Small intestine (tissue), 7 donors: ENCODE results near the gene NAV2. TPM values are rescaled to one million over a fixed set of nuclear protein-coding genes. Genes with fewer than 3 reads are reported as not detected.

ENCODE experiments used
- DNase-seq, 2 donors: peaks; one replicate each; pipeline versions ENCODE4 v3.0.0 to v3.0.0-alpha.2; 2013
- FAIRE-seq: peaks from 2 replicates; lab custom pipeline; 2012; peaks lifted over from hg19 to GRCh38; lab: Jason Lieb, UNC
- H3K27ac ChIP-seq, 3 donors: one replicate each; pipeline ENCODE4 v1.5.1; 2013; ENCODE audit warnings: low read length in 2 of 3, mild to moderate bottlenecking in 2 of 3, control low read depth in 1 of 3, inconsistent platforms in 1 of 3, low read depth in 1 of 3, moderate library complexity in 1 of 3
- H3K27me3 ChIP-seq, 3 donors: one replicate each; pipeline ENCODE4 v1.6.1; 2013; ENCODE audit warnings: low read length in 3 of 3, inconsistent platforms in 1 of 3; ENCODE audit not compliant: control insufficient read depth in 3 of 3, insufficient read depth in 3 of 3
- H3K36me3 ChIP-seq, 3 donors: one replicate each; pipeline ENCODE4 v1.6.1; 2013; ENCODE audit warnings: low read length in 3 of 3, inconsistent platforms in 1 of 3, low read depth in 1 of 3, mild to moderate bottlenecking in 1 of 3, moderate library complexity in 1 of 3; ENCODE audit not compliant: control insufficient read depth in 3 of 3, insufficient read depth in 2 of 3
- H3K4me1 ChIP-seq, 3 donors: one replicate each; pipeline ENCODE4 v1.6.1; 2013; ENCODE audit warnings: low read length in 2 of 3, inconsistent platforms in 1 of 3, low read depth in 1 of 3, mild to moderate bottlenecking in 1 of 3, moderate library complexity in 1 of 3; ENCODE audit not compliant: control insufficient read depth in 3 of 3, insufficient read depth in 2 of 3
- H3K4me3 ChIP-seq, 3 donors: one replicate each; pipeline ENCODE4 v1.5.1; 2013; ENCODE audit warnings: low read length in 3 of 3, control low read depth in 1 of 3, inconsistent platforms in 1 of 3, low read depth in 1 of 3, mild to moderate bottlenecking in 1 of 3, moderate library complexity in 1 of 3
- H3K9me3 ChIP-seq, 2 donors: one replicate each; pipeline ENCODE4 v1.6.1; 2013; ENCODE audit warnings: low read depth in 1 of 2, low read length in 1 of 2; ENCODE audit not compliant: control insufficient read depth in 2 of 2, insufficient read depth in 1 of 2
- WGBS, 3 donors: extraction: QIAGEN DNeasy Blood & Tissue Kit; methylation state at CpG; one replicate each; pipeline ENCODE4 v1.1.7; 2013; 5-methylcytosine and 5-hydroxymethylcytosine counted together
- polyA plus RNA-seq, 4 donors: library from polyadenylated mRNA; stranded (reverse) in 3 of 4; unstranded in 1 of 4; fragments of 200-250 nt in 3 of 4; fragments of 120-200 nt in 1 of 4; gene quantifications; one replicate each; pipeline versions ENCODE4 v1.2.1 to v1.2.3, GENCODE V29; 2013
- donor health status: healthy with polysubstance abuse.
- donor health status: control.
- donor health status: control.
- donor health status: Bipolar disorder and iron deficiency.
- donor health status: healthy.

Gene NAV2
- polyA plus RNA-seq, 4 donors: 1.6 to 6.5 (median 3.6) TPM

DNA sequence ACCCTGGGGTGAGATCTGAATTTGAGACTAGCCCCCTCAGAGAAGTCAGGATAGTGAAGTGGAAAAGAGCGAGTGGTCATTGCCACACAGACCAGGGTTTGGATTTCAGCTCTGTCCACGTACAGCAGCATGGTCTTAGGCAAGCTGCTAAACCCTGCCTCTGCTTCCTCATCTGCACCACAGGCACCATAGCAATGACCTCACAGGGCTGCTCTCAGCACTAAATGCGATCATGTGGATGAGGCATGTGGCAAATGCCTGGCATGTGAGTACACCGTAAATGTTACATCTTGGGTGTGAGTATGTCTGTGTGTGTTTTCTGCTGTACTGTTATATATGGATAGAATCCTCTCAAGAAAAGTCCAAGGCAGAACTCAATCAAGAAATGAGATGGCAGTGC lies 15.8 kb downstream of the NAV2 start:
- no peak overlapping the region for H3K27ac ChIP-seq
- DNase-seq: no peak
- WGBS, 3 donors: 85 to 94% (median 89%) methylated on average over 4 of the region's 4 CpGs
- no peaks in the 10 kb centered on the region for H3K27me3 ChIP-seq
- no peak overlapping the region for H3K4me3 ChIP-seq
- no peak for FAIRE-seq
- H3K4me1 ChIP-seq: peaks cover 0 to 3% (median 0%) of the 10 kb centered on the region in 3 donors
- H3K9me3 ChIP-seq: no peaks in the 10 kb centered on the region
- H3K36me3 ChIP-seq: no peaks in the 10 kb centered on the region

DNA sequence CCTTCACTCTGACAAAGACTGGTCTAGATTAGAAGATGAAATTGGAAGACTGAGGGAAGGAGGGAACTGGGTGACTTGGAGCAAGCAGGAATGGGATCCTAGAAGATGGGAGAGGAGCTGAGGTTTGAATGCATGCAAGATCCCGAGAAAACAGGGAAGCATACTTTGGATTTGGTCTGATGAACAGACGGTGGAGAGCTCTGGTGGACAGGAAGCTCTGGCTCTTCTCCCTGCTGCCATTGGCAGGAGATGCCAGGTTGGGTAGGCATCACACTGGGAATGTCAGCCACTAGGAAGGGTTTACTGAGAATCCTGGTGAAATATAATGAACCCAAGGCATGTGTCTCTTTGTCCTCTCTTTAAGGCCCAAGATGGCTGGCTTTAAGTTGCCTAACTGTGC lies 16.5 kb downstream of the NAV2 start:
- 75 to 94% (median 83%) methylated on average over 2 of the region's 2 CpGs for WGBS, 3 donors

DNA sequence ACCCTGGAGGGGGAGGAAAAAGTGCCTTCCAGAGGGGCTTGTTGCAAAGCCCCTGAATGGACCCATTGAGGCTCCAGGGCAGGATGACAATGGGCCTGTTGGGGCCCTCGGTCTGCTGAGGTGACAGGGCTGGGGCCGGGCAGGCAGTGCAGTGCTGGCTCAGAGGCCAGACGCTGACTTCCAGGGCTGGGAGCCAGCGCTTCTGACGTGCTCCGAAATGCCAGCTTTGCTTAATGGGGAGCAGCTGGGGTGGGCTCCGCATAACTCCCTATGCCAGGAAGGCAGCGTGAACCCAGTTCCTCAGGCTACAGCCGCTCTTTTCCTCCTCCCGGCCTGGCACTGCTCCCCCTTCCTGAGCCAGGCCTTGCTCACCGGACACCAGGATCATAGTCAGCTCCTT lies 17.7 kb downstream of the NAV2 start:
- DNase-seq: no peak

More for the DNA sequence above, 16.5 kb downstream of the NAV2 start:
- no peak overlapping the region for H3K4me3 ChIP-seq
- no peaks in the 10 kb centered on the region for H3K4me1 ChIP-seq
- DNase-seq (no peak), FAIRE-seq (no peak)
- H3K36me3 ChIP-seq: no peaks in the 10 kb centered on the region
- no peaks in the 10 kb centered on the region for H3K9me3 ChIP-seq
- H3K27me3 ChIP-seq: no peaks in the 10 kb centered on the region
- no peak overlapping the region for H3K27ac ChIP-seq

DNA sequence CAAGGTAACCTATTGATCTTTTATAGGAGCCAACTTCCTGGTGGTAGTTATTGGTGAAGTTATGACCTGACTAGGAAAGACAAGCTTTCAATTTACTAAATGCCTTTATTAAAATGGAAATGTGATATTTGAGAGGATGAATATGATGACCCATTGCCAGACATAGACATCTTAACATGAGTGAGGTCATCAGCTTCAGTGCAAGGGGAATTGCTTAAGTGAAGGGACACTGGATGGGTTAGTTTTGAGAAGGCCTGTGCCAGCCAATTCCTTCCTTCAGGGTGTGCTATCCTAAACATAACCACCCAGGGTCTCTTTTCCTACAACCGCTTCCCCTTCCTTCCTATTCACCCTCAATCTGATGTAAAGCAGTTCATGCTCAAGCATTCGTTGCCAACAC lies 21.5 kb downstream of the NAV2 start:
- no peaks in the 10 kb centered on the region for H3K27me3 ChIP-seq
- no peak overlapping the region for H3K4me3 ChIP-seq
- DNase-seq (no peak), FAIRE-seq (no peak)
- H3K27ac ChIP-seq: no peak overlapping the region
- no peaks in the 10 kb centered on the region for H3K36me3 ChIP-seq
- H3K4me1 ChIP-seq: no peaks in the 10 kb centered on the region
- no peaks in the 10 kb centered on the region for H3K9me3 ChIP-seq
- WGBS, 3 donors: 80 to 95% (median 92%) methylated on average over 2 of the region's 2 CpGs

More for the DNA sequence above, 17.7 kb downstream of the NAV2 start:
- Histone ChIP-seq H3K36me3 (no peaks in the 10 kb centered on the region), H3K27ac (no peak overlapping the region), H3K4me1 (no peaks in the 10 kb centered on the region), H3K4me3 (no peak overlapping the region), H3K9me3 (no peaks in the 10 kb centered on the region), H3K27me3 (no peaks in the 10 kb centered on the region)
- no peak for FAIRE-seq
- 86 to 94% (median 91%) methylated on average over 11 of the region's 11 CpGs for WGBS, 3 donors

DNA sequence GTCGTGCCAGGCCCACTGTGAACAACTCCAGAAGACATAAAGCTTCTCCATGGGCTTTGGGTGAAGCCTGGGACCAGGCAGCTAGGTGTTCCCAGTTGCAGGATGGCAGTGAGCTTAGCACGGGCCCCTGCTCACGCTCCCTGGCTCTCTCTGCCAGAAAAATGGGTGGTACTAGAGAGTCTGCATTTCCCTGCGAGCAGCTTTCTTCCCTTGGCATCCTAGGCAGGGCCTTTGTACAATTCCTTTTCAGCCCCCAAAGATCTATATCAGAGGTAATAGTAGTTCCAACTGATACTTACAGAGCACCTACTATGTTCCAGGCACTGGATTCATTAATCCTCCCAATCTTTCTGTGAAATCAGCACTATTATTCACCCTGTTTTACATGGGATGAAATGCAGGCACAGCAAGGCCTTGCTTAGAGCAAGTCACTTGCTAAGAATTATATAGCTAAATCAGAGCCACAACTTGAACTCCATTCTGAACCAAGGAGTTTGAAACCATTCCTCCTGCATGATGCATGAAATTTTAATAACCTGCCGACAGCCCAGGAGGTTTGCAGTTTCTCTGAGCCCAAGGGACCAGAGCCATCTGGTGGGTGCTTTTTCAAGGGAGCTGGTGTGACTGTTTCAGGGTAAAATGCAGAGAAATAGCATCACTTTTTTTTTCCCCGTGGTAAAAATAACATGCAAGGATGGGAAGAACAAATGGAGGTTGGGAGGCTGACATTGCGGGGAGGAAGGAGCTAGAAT lies 22.7 kb downstream of the NAV2 start:
- H3K4me3 ChIP-seq: no peak overlapping the region
- no peaks in the 10 kb centered on the region for H3K36me3 ChIP-seq
- 81 to 92% (median 82%) methylated on average over 7 of the region's 7 CpGs for WGBS, 3 donors
- no peaks in the 10 kb centered on the region for H3K27me3 ChIP-seq
- H3K27ac ChIP-seq: no peak overlapping the region
- no peaks in the 10 kb centered on the region for H3K4me1 ChIP-seq
- no peak for FAIRE-seq
- no peaks in the 10 kb centered on the region for H3K9me3 ChIP-seq
- no peak for DNase-seq

DNA sequence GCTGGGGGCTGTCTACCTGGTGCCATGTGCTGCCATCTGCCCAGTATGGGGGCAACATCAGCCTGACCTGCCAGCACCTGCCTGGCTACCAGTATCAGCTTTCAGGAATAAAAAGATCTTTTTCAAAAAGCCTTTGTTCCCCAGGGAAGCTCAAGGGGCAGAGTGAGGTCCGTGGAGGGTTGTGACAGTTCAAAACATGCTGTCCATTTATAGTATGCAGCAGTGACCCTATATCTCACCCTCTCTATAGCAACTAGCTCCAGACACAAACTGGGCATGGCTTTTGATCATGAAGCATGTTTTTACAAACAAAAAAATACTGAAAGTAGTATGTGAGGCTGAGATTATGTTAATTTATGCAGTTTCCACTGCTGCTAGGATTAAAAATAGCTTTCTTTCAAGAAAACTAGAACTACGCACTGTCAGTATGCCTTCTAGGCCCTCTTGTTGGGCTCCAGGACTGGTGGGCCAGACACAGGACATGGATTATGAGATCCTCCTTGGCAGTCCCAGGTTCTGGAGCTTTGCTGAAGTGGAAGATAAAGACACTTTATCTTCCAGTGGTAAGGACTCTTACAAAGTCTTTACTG lies 23.4 kb downstream of the NAV2 start:
- no peaks in the 10 kb centered on the region for H3K9me3 ChIP-seq
- no peak overlapping the region for H3K4me3 ChIP-seq
- FAIRE-seq (no peak), DNase-seq (no peak)
- WGBS, 3 donors: 68 to 84% (median 68%) methylated on average over 2 of the region's 2 CpGs
- H3K36me3 ChIP-seq: no peaks in the 10 kb centered on the region
- H3K27ac ChIP-seq: no peak overlapping the region
- H3K27me3 ChIP-seq: no peaks in the 10 kb centered on the region
- H3K4me1 ChIP-seq: no peaks in the 10 kb centered on the region

DNA sequence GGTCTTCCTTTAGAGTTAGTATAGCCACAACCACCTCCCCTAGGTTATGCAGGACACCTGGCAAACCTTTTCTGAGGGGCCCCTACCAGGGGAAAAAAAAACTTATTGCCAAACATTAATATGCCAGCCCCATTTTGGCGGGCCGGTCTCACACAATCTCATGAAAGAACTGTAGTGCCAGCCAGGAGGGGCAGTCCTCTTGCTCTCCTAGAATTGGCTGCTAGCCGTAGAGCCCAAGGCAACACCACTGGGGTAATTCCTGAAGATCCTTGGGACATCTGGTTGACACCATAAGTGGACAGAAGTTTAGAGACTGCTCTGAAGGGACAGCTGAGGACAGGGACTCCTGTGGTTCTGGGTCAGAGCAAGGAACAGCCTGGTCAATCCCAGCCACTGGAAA lies 24.2 kb downstream of the NAV2 start:
- Histone ChIP-seq H3K27me3 (no peaks in the 10 kb centered on the region), H3K27ac (no peak overlapping the region), H3K4me3 (no peak overlapping the region), H3K4me1 (no peaks in the 10 kb centered on the region), H3K9me3 (no peaks in the 10 kb centered on the region), H3K36me3 (no peaks in the 10 kb centered on the region)
- no peak for FAIRE-seq
- WGBS, 3 donors: 93 to 96% (median 94%) methylated on average over 3 of the region's 3 CpGs
- no peak for DNase-seq

DNA sequence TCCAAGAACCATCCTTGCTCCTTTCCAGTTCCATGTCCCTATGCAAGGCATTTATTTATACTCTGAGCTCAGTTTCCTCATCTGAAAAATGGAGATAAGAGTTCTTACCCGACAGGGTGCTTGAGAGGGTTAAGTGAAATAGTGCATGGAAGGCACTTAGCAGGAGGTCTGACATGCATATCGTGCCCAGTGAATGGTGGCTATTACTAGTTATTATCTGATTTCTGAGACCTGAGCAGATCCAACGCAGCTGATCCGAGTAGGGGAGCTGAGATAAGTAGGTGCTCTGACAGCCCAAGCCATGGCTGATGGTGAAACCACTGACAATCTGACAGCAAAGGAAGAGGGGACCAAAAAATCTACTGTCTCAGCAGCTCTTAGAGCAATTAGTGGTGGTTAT lies 24.9 kb downstream of the NAV2 start:
- no peak for FAIRE-seq

More for the DNA sequence above, 24.9 kb downstream of the NAV2 start:
- H3K27me3 ChIP-seq: no peaks in the 10 kb centered on the region
- no peaks in the 10 kb centered on the region for H3K36me3 ChIP-seq
- no peak overlapping the region for H3K4me3 ChIP-seq
- H3K27ac ChIP-seq: no peak overlapping the region
- no peaks in the 10 kb centered on the region for H3K9me3 ChIP-seq
- no peaks in the 10 kb centered on the region for H3K4me1 ChIP-seq
- WGBS, 3 donors: 82 to 87% (median 85%) methylated on average over 4 of the region's 4 CpGs
- no peak for DNase-seq
